NCI-H524 treated with DMSO at 0.1 percent for 48 hours (cell line): ENCODE results near the gene ENPP6.
A peak's percentile ranks its signal among the peaks of the same experiment; 100 is the strongest.
"Not testable (repeated sequence)": the region's sequence is repeated elsewhere in the genome, so short reads cannot be mapped to it uniquely, and the experiment has no call there.

Experiments
- DNase-seq: peaks from one replicate; lab custom pipeline; 2025; lab: John Stamatoyannopoulos, UW

Gene ENPP6

GRCh38 chr4:184148738-184149637, 68.7 kb downstream of the ENPP6 start:
- DNase-seq, result no peak

- DNase-seq, result no peak
Measured at GRCh38 chr4:184147858-184148737, 69.6 kb downstream of the ENPP6 start.

GRCh38 chr4:184146951-184147350, 70.7 kb downstream of the ENPP6 start:
- DNase-seq, result no peak

GRCh38 chr4:184145596-184145995, 72.1 kb downstream of the ENPP6 start:
- DNase-seq, result no peak

GRCh38 chr4:184143770-184144564, 73.7 kb downstream of the ENPP6 start:
- no peak for DNase-seq

GRCh38 chr4:184142121-184143000, 75.3 kb downstream of the ENPP6 start:
- DNase-seq, result peak; percentile 21

GRCh38 chr4:184140901-184141300, 76.8 kb downstream of the ENPP6 start:
- DNase-seq, result not testable (repeated sequence)

GRCh38 chr4:184136525-184136924, 81.1 kb downstream of the ENPP6 start:
- no peak for DNase-seq

GRCh38 chr4:184126800-184127199, 90.9 kb downstream of the ENPP6 start:
- DNase-seq, result no peak

GRCh38 chr4:184122631-184123408, 94.9 kb downstream of the ENPP6 start:
- no peak for DNase-seq

- DNase-seq, result no peak
Measured at GRCh38 chr4:184120549-184121127, 97.0 kb downstream of the ENPP6 start.

GRCh38 chr4:184117662-184118199, 99.9 kb downstream of the ENPP6 start:
- DNase-seq, result no peak

GRCh38 chr4:184115399-184115798, 102.3 kb downstream of the ENPP6 start:
- no peak for DNase-seq

- DNase-seq, result no peak
Measured at GRCh38 chr4:184114431-184114830, 103.2 kb downstream of the ENPP6 start.

GRCh38 chr4:184112006-184112550, 105.6 kb downstream of the ENPP6 start:
- DNase-seq, result no peak

GRCh38 chr4:184111233-184111832, 106.3 kb downstream of the ENPP6 start:
- DNase-seq, result no peak

GRCh38 chr4:184110452-184111224, 107.0 kb downstream of the ENPP6 start:
- no peak for DNase-seq

- DNase-seq, result no peak
Measured at GRCh38 chr4:184108006-184108501, 109.6 kb downstream of the ENPP6 start.
